GM18498 (cell line): ENCODE data around the gene C1GALT1.
A peak's percentile ranks its signal among the peaks of the same experiment; 100 is the strongest.
"Not testable (repeated sequence)": the region's sequence is repeated elsewhere in the genome, so short reads cannot be mapped to it uniquely, and the experiment has no call there.

ENCODE experiments used
- ATAC-seq: cut with Tn5 transposase; IDR thresholded peaks from one replicate; pipeline ENCODE4 v1.9.1; 2021; ENCODE audit warnings: mild to moderate bottlenecking, moderate library complexity; ENCODE audit not compliant: unreplicated experiment

Gene C1GALT1

GRCh38 chr7:7199592-7199991 is 17.2 kb downstream of the C1GALT1 start:
- ATAC-seq: not testable (repeated sequence)

- ATAC-seq: not testable (repeated sequence)
These were observed 17.9 kb downstream of the C1GALT1 start for GRCh38 chr7:7200255-7200654.

- ATAC-seq: peak; percentile 98
These were observed 19.4 kb downstream of the C1GALT1 start for GRCh38 chr7:7201578-7202374.

- ATAC-seq: no peak
These were observed 20.0 kb downstream of the C1GALT1 start for GRCh38 chr7:7202375-7202720.

- no peak for ATAC-seq
These were observed 21.6 kb downstream of the C1GALT1 start for GRCh38 chr7:7203813-7204575.

GRCh38 chr7:7207876-7208275 is 25.5 kb downstream of the C1GALT1 start:
- no peak for ATAC-seq

- ATAC-seq: no peak
These were observed 26.2 kb downstream of the C1GALT1 start for GRCh38 chr7:7208520-7208919.

DNA sequence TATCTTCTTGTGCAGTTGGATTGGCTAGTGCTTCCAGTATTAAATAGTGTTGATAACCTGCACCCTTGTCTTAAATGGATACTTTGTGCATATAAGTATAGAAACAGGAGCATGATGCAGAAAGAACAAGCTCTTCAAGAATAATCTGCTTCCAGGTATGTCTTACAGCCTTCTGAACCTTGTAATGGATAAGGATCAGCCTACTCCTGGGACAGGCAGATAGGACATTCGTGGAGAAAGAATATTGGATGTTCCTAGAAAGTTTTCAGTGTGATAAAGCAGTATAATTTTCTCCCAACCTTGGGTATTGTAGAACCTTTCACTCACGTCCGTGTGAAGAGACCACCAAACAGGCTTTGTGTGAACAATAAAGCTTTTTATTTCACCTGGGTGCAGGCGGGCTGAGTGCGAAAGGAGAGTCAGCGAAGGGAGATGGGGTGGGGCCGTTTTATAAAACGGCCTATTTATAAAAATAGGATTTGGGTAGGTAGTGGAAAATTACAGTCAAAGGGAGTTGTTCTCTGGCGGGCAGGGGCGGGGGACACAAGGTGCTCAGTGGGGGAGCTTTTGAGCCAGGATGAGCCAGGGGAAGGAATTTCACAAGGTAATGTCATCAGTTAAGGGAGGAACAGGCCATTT is 27.2 kb downstream of the C1GALT1 start:
- no peak for ATAC-seq

DNA sequence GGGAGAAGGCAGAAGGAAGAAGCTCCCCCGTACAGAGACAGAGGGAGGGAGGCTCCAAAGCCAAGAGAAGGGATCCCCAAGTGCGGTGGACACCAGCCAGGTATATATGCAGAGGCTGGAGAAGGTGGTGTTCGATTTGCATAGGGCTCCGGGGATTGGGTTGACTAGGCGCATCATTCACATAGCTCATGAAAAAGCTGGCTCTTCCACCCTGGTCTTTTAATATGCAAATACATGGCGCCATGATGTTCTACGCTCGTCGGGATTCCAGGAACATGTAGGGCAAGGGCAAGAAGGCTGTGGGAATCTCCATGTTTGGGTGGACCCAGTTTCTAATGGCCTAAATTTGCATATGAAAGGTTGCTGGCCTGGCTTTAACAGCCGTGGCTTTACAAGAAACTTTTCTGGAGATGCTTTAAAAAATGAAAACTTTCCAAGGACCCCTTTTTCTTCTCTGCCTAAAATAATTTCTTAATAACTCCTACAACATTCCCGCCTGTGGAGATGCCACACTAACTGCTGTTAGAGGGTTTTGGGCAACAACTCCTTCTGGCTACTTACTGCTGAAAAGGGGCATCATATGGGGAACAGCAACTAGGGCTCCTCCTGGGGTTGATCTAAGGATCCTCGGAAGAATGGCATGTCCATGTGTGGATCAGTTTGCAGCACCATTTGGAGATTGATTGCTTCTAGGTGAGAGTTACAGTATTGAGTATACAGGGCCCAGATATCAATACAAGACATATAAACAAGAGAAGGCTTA is 28.3 kb downstream of the C1GALT1 start:
- ATAC-seq: no peak

GRCh38 chr7:7212612-7213011 is 30.3 kb downstream of the C1GALT1 start:
- no peak for ATAC-seq

DNA sequence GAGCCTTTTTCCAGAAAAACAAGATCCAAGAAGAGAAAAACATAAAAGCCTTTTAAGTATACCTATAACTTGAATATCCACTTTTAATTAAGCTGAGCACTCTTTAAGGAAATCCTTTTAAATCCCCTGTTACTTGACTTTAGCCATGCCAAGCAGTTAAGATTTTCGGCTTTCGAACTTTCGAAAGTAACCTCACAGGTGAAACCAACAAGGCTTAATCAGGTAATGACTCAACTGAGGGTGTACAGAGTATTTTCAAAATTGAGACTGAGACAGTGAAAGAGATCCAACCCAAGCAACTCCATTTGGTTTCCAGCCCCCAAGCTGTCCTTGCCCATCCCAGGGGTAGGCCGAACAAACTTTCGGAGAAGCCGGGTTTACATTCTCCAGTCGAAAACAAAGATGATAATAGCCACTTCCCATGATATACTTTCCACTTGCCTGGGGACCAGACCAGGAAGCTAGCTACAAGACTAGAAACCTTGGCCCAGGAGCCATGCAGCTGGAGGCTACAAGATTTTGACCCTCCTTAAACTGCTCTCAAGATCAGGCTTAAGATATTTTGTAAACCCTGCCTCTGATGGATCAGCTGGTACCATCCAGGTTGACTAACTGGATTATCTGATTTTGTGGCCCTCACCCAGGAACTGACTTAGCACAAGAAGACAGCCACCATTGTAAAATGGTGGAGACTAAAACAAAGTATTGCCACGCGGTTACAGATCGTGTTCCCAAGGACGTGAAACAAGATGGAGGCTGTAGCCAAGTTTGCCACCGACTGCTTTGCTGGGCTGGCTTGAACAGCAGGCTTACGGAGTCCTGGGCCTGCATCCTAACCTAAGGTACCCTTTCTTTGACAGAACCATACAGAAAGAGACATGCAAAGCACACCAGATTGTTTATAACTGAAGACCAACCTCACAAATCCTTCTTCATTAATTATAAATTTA is 32.3 kb downstream of the C1GALT1 start:
- ATAC-seq: no peak

- no peak for ATAC-seq
These were observed 33.9 kb downstream of the C1GALT1 start for GRCh38 chr7:7216279-7216678.

DNA sequence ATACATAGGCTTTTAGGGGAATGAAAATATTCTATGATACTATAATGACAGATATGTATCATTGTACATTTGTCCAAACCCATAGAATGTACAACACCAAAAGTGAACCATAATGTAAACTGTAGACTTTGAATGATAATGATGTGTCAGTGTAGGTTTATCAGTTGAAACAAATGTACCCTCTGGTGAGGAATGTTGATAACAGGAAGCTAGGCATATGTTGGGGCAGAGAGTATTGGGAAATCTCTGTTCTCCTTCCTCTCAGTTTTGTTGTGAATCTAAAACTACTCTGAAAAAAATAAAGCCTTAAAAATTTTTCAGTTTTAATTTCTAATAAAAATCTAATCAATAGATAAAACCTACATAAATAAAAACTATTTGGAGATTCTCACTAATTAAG is 36.9 kb downstream of the C1GALT1 start:
- ATAC-seq: no peak

GRCh38 chr7:7220821-7221220 is 38.5 kb downstream of the C1GALT1 start:
- no peak for ATAC-seq

DNA sequence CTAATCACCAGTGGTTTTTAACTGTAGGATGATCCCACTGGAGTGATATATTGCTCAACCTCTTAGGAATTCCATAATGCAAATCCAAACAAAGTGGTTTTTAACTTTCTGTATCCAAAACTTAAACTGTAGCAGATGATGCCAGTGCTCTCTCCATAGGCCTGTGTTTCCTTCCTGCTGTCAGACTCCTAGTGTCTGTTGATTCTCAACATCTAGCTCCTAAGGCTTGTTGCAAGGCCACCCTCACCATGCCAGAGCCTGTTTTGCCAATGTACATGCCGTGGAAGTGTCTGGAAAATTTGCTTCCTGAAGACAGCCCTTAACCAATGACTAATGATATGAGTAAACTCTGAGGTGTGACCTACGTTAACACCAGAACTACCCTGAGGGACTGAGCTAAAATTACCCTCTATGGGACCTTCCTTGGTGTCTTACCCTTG is 39.3 kb downstream of the C1GALT1 start:
- ATAC-seq: no peak

- ATAC-seq: no peak
These were observed 40.9 kb downstream of the C1GALT1 start for GRCh38 chr7:7223250-7223649.

DNA sequence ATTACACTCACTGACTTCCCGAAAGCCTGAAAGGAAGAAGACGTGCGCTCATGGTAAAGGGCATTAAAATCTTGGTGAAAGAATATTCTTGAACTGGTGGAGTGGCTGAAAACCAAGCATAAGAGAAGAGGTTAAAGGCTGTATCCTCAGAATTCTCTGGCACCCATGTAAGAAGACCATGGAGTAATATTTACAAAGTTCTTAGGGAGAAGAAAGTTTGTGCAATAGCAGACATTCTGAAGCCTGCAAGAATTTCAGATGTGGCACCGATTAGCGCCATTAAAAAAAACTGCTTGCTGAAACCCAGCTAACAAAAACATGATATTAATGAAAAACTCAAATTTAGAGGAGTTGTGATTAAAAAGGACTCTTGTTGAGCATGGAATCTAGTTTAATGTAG is 44.1 kb downstream of the C1GALT1 start:
- no peak for ATAC-seq

DNA sequence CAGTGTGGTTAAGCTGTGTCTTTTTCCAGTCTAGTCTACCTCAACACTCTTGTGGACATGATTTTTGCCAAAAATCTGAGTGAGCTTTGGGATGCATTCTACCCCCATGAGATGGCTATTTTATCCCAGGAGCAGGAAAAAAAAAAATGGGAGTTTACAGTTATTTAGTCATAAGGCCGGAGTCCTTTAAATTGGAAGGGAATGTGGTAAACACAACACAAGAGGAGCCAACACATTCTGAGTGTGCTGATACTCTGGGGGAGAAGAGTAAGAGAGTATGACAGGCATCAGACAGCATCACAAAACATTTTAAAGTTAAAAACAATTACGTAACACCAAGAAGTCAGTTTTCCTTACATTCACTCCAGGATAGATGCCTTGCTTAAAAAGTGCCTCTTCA is 46.1 kb downstream of the C1GALT1 start:
- ATAC-seq: no peak

DNA sequence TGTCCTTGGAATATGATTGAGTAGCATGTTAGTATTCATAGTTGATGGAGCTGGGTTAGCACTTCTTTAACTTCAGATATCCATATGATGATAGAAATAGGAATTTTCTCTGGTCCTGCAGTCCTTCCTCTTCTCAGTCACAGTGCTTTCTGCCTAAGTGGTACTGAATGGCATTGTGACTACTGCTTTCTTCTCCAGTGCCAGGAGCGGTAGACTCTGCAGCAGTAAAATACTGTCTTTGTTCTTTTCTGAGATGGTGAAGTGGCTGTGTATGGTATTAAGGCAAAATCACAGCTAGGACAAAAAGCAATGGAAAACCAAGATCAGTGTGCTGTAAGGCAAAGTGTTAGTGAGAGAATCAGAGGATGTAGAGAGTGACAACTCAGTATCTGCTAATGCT is 46.6 kb downstream of the C1GALT1 start:
- ATAC-seq: no peak

- no peak for ATAC-seq
These were observed 48.7 kb downstream of the C1GALT1 start for GRCh38 chr7:7231000-7231399.
